CD4-positive, alpha-beta T cell treated with Interferon alpha-2 for 1 hour (primary cell): Measurements from ENCODE around the gene MZB1.
"Not testable (repeated sequence)": the region's sequence is repeated elsewhere in the genome, so short reads cannot be mapped to it uniquely, and the experiment has no call there.

Experiments
- DNase-seq, 2 donors: peaks; one replicate each; pipeline ENCODE4 v3.0.0-alpha.2; 2020 to 2022

Gene MZB1

DNA sequence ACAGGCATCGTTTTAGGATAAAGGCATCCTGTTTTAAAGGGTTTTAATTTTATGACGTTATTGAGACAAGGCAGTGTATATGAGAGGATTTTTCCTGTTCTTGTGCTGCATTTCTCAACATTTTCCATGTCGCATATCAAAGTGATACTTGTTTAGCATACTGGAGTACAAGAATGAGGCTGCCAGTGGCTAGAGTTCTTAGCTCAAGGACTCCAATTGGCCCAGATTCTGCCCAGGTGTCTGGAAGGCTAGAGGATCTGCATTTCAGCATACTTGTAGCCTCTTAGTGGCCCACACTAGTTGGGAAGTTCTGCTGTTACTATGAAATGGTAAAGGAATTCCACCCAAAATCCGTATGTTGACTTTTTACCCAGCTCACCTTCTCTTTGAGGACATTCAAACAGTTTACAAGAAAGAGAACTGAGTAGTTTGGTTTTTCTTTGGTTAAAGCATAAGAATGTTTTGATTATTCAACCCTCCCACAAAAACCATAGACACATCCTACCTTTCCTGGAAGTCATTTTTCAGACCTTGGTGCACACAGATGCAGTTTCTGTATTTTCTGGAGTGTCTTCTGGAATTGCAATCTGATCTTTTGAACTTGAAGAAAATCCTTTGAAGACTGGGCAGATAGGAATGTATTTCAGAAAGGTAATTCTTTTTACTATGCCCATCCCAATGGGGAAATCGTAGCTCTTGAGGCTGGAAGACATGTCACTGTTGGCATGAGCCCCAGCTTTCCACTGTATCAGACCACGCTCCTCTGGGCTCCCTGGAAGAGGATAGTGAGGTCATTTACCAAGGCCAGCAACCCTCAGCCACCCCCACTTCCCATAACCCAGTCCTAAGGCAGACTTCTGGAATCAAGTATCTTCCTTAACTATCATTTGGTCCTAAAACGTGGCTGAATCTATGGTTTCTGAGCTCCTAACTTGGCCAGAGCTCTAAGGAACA lies 18.0 kb downstream of the MZB1 start:
- no peak for DNase-seq

DNA sequence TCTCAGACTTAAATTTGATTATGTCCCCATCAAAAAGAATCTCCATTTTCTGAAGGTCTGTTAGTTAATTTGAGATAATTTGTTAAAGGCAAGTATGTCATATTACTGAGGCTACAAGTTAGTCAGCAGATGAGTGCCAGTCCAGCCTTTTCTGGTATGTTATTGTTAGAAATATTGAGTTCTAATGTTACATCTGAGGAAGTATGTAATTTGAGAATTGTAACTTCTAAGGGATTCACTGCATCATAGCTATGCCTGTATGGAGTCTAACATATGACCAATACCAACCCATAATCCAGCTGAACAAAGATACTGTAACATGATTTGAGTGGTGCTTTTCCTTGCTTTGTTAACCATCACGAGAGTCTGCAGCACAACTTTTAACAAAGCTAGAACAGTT lies 20.5 kb downstream of the MZB1 start:
- no peak for DNase-seq

DNA sequence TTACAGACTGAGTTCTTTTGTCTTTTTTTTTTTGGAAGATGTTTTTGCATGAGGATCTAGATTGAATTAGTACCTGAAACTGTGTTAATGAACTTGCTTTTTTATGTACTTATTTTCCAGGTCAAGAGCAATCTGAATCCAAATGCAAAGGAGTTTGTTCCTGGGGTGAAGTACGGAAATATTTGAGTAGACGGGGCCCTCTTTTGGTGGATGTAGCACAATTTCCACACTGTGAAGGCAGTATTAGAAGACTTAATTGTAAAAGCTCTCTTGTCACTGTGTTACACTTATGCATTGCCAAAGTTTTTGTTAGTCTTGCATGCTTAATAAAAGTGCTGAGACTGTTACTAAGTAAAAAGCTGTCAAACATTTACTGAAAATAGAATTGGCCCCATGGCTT lies 21.1 kb downstream of the MZB1 start:
- no peak for DNase-seq

DNA sequence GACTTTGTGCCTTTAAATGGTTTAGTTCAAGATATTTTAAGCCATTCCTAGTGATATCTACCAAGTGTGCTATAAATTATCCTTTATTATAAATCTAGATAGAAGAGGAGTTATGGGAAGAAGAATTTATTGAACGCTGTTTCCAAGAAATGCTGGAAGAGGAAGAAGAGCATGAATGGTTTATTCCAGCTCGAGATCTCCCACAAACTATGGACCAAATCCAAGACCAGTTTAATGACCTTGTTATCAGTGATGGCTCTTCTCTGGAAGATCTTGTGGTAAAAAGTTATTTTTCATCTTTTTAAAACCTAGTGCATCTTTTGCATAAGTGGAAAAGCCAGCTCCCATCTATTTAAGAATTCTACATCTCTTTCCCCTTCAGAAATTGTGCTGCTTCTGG lies 25.2 kb downstream of the MZB1 start:
- no peak for DNase-seq

DNA sequence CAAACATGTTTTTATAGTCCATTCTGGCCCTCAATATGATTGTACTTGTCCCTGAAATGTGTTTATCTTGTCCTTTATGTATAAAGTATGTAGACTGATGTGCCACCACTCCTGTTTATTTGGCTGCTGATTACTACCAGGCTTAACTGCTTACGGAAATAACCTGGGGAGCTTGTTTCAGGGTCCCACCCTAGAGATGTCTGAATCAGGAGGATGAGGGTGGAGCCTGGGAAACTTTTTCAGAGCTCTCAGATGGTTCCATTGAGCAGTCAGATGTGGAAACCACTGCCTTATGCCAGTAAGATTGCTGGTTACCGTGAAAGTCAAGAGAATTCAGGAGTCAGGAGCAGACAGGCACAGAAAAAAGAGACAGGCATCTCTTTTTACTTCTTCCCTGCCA lies 25.8 kb downstream of the MZB1 start:
- DNase-seq, result no peak

DNA sequence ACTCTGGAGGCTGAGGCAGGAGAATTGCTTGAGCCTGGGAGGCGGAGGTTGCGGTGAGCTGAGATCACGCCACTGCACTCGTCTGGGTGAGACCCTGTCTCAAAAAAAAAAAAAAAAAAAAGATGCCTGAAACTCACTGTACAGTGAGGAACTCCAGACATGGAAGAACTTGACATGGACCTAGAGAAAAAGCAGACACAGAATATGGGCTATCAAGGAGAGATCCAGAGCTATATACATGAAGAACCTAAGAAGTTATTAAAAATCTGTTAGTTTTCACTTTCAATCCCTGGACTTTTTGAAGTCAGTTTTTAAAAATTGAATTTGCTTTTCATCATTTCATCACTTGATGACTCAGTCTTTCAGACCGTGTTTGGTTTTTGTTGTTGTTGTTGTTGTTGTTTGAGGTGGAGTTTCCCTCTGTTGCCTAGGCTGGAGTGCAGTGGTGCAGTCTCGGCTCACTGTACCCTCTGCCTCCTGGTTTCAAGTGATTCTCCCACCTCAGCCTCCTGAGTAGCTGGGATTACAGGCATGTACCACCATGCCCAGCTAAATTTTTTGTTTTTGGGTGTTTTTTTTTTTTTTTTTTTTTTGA lies 27.8 kb downstream of the MZB1 start:
- DNase-seq, result no peak

DNA sequence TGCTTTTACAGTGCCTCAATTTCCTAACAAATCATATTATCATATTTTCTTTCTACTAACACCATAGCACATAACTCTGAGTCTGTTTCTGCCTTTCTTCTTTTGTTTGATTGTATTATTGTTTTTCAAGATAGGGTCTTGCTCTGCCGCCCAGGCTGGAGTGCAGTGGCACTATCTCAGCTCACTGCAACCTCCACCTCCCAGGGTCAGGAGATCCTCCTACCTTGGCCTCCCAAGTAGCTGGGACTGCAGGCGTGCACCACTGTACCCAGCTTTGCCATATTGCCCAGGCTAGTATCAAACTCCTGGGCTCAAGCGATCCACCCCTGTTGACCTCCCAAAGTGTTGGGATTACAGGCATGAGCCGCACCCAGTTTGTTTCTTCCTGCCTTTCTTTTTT lies 29.3 kb downstream of the MZB1 start:
- no peak for DNase-seq

DNA sequence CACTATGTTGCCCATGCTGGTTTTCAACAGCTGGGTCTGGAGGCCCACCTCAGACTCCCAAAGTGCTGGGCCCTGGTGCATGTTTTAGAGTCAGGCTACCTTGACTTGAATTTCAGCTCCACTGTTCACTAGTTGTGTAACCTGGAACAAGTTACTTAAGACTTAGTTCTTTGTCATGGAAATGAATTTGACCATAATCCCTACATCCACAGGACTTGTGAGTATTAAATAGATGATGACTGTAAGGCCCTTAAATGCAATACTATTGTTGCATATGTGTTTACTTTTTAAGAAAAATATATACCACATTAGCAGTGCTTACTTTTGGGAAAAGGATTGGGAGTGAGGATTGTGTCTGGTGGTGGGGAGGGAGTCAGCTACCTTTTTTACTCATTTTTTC lies 31.6 kb downstream of the MZB1 start:
- no peak for DNase-seq

DNA sequence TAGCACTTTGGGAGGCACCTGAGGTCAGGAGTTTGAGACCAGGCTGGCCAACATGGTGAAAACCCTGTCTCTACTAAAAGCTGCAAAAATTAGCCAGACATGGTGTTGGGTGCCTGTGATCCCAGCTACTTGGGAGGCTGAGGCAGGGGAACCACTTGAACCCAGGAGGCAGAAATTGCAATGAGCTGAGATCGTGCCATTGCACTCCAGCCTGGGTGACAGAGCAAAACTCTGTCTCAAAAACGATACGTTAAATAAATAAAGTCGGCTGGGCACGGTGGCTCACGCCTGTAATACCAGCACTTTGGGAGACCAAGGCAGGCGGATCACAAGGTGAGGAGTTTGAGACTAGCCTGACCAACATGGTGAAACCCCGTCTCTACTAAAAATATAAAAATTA lies 33.8 kb downstream of the MZB1 start:
- DNase-seq, result not testable (repeated sequence)

DNA sequence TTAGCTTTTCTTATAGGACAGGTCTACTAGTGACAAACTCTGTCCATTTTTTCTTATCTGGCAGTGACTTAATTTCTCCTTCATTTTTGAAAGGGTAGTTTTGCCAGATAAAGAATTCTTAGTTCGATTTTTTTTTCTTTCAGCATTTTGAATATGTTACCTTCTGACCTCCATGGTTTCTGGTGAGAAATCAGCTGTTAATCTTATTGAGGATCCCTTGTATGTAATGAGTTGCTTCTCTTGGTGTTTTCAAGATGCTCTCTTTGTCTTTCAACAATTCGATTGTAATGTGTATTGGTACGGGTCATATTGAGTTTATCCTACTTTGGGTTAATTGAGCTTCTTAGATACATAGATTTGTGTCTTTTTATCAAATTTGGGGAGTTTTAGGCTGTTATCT lies 35.5 kb downstream of the MZB1 start:
- no peak for DNase-seq

DNA sequence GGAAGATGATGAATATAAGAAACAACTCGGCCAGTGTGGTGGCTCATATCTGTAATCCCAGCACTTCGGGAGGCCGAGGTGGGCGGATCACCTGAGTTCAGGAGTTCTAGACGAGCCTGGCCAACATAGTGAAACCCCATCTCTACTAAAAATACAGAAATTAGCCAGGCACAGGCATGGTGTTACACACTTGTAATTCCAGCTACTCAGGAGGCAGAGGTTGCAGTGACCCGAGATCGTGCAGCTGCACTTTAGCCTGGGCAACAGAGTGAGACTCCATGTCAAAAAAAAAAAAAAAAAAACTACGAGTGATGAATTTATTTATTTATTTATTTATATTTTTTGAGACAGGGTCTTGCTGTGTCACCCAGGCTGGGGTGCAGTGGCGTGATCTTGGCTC lies 41.9 kb downstream of the MZB1 start:
- not testable (repeated sequence) for DNase-seq

DNA sequence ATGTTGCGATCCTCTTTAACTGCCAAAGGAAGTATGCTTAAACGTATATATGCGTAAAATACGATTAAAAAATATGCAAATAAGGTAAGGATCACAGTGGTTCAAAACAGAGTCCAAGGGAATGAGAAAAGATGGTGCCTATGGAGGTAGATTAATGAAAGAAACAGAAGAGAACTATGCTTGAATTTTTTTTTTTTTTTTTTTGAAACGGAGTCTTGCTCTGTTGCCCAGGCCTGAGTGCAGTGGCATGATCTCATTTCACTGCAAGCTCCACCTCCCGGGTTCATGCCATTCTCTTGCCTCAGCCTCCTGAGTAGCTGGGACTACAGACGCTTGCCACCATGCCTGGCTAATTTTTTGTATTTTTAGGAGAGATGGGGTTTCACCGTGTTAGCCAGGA lies 44.3 kb downstream of the MZB1 start:
- not testable (repeated sequence) for DNase-seq

DNA sequence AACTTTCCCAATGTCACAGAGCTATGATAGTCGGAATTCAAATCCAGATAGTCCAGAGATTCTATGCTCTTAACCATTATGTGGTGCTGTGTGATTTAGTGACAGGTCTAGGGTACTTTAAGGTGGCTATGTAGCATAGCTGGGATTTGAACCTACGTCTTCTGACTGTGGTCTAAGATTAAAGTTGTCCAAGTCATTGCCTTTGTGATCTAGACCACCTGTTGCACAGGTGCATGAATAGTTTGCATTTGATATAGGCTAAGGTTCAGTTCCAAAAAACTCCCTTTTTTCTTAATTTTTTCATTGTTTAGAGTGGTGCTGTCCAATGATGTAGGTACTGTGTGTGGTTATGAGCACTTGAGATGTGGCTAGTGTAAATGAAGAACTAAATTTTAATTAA lies 45.5 kb downstream of the MZB1 start:
- no peak for DNase-seq

DNA sequence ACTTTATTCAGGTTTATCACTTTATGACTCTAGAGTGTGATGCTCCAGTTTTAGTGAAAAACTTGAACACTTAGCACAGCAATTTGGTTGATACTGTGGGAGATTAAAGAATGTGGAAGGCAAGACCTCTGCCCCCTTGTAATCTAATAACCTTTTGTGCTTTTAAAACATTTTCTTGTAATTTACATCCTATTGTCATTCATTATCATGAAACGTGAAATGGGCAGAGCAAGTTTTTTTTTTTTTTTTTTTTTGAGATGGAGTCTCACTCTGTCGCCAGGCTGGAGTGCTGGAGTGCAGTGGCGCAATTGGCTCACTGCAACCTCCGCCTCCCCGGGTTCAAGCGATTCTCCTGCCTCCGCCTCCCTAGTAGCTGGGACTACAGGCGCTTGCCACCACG lies 46.2 kb downstream of the MZB1 start:
- DNase-seq, result no peak

DNA sequence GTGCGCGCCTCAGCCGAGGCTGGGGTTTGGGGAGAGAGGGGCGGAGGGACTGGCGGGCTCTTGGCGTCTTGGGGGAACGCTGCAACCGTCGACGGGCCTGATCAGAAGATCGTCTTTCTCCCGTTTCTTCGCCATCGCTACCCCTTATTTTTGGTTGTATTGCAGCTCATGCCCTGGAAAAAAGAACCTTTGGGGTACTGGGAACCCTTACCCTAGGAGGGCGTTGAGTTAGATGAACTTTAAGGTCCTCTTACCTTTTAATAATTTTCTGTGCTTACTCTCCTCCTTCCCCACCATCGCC lies 47.3 kb downstream of the MZB1 start:
- no peak for DNase-seq

DNA sequence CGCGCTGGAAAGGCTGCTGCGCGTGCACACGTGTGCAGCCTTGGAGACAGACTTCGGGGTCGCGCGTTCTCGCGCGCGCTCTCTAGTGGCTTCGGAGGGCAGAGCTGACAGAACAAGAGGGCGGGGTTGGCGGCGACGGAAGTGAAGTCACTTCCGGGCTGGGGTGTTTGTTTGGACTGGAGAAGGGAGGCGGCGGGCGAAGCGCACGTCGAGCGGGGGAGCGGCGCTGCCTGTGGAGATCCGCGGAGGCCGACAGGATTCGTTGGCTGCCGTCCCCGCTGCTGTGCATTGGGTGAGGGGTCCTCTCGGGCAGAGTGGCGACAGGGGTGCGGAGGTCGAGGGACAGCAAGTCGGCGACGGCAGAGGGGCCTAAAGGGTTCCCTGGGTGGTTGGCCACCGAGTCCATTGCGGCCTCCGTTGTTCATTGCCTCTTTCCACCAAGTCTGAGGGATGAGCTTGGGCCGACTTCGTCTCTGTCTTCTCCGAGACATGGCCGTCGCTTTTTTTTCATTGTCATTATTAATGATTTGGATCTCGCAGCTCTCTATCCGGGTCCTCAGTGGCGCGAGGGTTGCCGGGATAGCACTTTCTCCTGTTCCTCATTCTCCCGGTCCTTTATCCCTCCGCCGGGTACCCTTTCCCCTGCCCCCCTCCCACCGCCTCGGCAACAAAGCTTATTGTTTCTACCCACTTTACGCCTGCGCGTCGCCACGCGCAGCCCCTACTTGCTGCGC lies 47.9 kb downstream of the MZB1 start, which contains the start of gene PAIP2:
Gene PAIP2 (plus strand): TSS at position 166 of the 734 bp plus-strand sequence. CDS start 21,931 bp downstream, outside the sequence.
- DNase-seq, result peak; percentile 97 to 98

DNA sequence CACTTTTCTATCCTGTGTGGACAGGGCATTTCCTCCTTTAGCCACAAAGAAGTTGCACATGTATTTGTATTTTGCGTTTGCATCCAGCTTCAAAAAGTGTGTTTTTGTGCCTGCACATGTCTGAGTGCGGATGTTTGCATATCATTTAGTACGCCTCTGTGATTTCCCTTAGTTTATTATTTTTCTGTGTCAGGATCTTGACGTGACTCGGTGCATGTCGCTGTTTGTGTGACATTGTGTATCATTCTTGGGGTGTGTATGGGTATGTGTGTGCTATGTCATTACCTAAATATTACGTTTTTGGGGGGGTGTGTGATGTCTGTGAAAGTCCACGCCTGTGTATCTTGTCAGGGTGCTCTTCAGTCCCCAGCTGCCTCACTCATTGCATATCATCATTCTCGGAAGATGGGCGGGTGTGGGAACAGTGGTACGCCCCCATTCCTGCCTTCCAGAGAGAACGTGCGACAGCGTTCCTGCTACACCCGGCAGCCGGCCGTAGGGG lies 48.5 kb downstream of the MZB1 start:
- DNase-seq, result no peak

DNA sequence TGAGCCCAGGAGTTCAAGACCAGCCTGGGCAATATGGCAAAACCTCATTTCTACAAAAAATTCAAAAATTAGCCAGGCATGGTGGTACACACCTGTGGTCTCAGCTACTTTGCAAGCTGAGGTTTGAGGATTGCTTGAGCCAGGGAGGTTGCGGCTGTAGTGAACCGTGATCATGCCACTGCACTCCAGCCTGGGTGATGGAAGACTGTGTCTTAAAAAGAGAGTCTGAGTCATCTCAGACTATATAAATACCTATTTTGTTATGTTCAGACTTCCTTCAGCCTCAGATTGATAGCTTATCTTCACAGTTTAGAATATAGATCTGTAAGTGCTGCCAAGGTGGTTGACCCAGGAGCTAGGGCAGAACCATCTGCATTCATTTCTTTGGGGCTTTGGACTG lies 49.7 kb downstream of the MZB1 start:
- DNase-seq, result no peak
